GM12891 (cell line): Measurements from ENCODE around the gene S100A6.

ENCODE experiments used
- POLR2A ChIP-seq: IDR thresholded peaks from 2 replicates; pipeline ENCODE4 v1.6.1; 2011; ENCODE audit warnings: low read depth, low read length, control low read depth
- POLR2AphosphoS5 ChIP-seq: IDR thresholded peaks from 2 replicates; pipeline ENCODE4 v1.6.1; 2011; ENCODE audit warnings: low read depth, low read length, control low read depth

DNA sequence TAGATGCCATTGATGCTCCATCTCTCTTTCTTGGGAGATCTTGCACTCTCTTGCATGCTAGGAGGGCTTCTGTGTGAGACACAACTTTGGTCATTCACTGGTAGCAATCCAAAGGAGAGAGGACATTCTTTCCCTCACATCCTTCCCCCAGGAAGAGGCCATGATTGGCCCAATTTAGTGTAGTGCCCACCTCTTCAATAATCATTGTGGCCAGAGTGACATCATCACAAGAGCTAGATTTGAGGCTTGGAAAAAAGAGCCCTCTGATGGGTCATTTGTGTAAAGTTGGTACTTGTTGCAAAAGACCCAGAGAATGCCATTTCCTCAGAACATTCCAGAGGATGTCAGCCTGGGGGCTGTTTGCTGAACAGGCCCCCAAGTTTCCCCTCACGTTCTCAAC lies 30.2 kb downstream of the S100A6 start:
- TF ChIP-seq POLR2A (no peak), POLR2AphosphoS5 (no peak)
